ENCODE data around the gene PAGE2.
"Not testable (repeated sequence)": the region's sequence is repeated elsewhere in the genome, so short reads cannot be mapped to it uniquely, and the experiment has no call there.

PAGE2 gene

GRCh38 chrX:55088795-55089489 is at the start of gene PAGE2:
Gene PAGE2 (plus strand): TSS chrX:55089018. CDS start chrX:55090021, 1,003 bp downstream.
- DNase-seq, result no peak

- DNase-seq, result no peak
Measured at GRCh38 chrX:55039471-55039870, 49.3 kb upstream of the PAGE2 start.

- no peak for DNase-seq
Measured at GRCh38 chrX:55041514-55041913, 47.3 kb upstream of the PAGE2 start.

- not testable (repeated sequence) for DNase-seq
Measured at GRCh38 chrX:55050599-55050998, 38.2 kb upstream of the PAGE2 start.

- peak; percentile 9 for DNase-seq
Measured at GRCh38 chrX:55056820-55057674, 31.8 kb upstream of the PAGE2 start.

- DNase-seq, result peak; percentile 57
Measured at GRCh38 chrX:55057675-55058249, 31.1 kb upstream of the PAGE2 start.

GRCh38 chrX:55067180-55067579 is 21.6 kb upstream of the PAGE2 start:
- not testable (repeated sequence) for DNase-seq

GRCh38 chrX:55072286-55072685 is 16.5 kb upstream of the PAGE2 start:
- DNase-seq, result no peak

GRCh38 chrX:55074851-55075467 is 13.9 kb upstream of the PAGE2 start, which contains the start of gene PAGE2B:
Gene PAGE2B (plus strand): TSS chrX:55075030. CDS start chrX:55076042, 1,012 bp downstream.
- DNase-seq, result no peak

GRCh38 chrX:55098691-55099090 is 9.9 kb downstream of the PAGE2 start:
- no peak for DNase-seq

GRCh38 chrX:55099162-55099561 is 10.3 kb downstream of the PAGE2 start:
- no peak for DNase-seq

GRCh38 chrX:55102754-55103153 is 13.9 kb downstream of the PAGE2 start:
- DNase-seq, result no peak

- no peak for DNase-seq
Measured at GRCh38 chrX:55107262-55107661, 18.4 kb downstream of the PAGE2 start.

- DNase-seq, result no peak
Measured at GRCh38 chrX:55107911-55108310, 19.1 kb downstream of the PAGE2 start.

GRCh38 chrX:55109306-55109705 is 20.5 kb downstream of the PAGE2 start:
- DNase-seq, result no peak

- no peak for DNase-seq
Measured at GRCh38 chrX:55111578-55112254, 22.9 kb downstream of the PAGE2 start.

GRCh38 chrX:55116589-55116988 is 27.8 kb downstream of the PAGE2 start:
- DNase-seq, result not testable (repeated sequence)

- DNase-seq, result no peak
Measured at GRCh38 chrX:55118574-55118973, 29.8 kb downstream of the PAGE2 start.

- DNase-seq, result no peak
Measured at GRCh38 chrX:55119271-55119670, 30.5 kb downstream of the PAGE2 start.

GRCh38 chrX:55119712-55120111 is 30.9 kb downstream of the PAGE2 start:
- no peak for DNase-seq

- no peak for DNase-seq
Measured at GRCh38 chrX:55120761-55121358, 32.0 kb downstream of the PAGE2 start.

GRCh38 chrX:55123900-55124299 is 35.1 kb downstream of the PAGE2 start:
- no peak for DNase-seq

All from kidney glomerular epithelial cell (primary cell).